Activated T-helper 9 cell treated with anti-CD3 and anti-CD28 coated beads, Interleukin-2, amount 50 U/mL, for 16 hours (primary cell): ENCODE data around the gene LTV1.
"Not testable (repeated sequence)": the region's sequence is repeated elsewhere in the genome, so short reads cannot be mapped to it uniquely, and the experiment has no call there.

Experiments used
- DNase-seq: peaks from one replicate; pipeline ENCODE4 v3.0.0-alpha.2; 2020; ENCODE audit warnings: low read depth

LTV1 gene

GRCh38 chr6:143842902-143843676, at the start of gene LTV1:
LTV1 (plus strand) TSS chr6:143843338; CDS start chr6:143843478, 140 bp downstream.
- peak; percentile 86 for DNase-seq

GRCh38 chr6:143796551-143796950, 46.6 kb upstream of the LTV1 start:
- not testable (repeated sequence) for DNase-seq

- DNase-seq = not testable (repeated sequence)
Measured at GRCh38 chr6:143798487-143798886, 44.7 kb upstream of the LTV1 start.

- DNase-seq = no peak
Measured at GRCh38 chr6:143802833-143803565, 40.1 kb upstream of the LTV1 start.

- DNase-seq = no peak
Measured at GRCh38 chr6:143803769-143804568, 39.2 kb upstream of the LTV1 start.

- DNase-seq = no peak
Measured at GRCh38 chr6:143804835-143805239, 38.3 kb upstream of the LTV1 start.

- DNase-seq = peak; percentile 71
Measured at GRCh38 chr6:143806282-143807102, 36.6 kb upstream of the LTV1 start.

GRCh38 chr6:143807103-143807772, 35.9 kb upstream of the LTV1 start:
- no peak for DNase-seq

- no peak for DNase-seq
Measured at GRCh38 chr6:143810745-143811144, 32.4 kb upstream of the LTV1 start.

- no peak for DNase-seq
Measured at GRCh38 chr6:143811501-143812157, 31.5 kb upstream of the LTV1 start.

- DNase-seq = no peak
Measured at GRCh38 chr6:143817621-143818020, 25.5 kb upstream of the LTV1 start.

GRCh38 chr6:143821359-143821758, 21.8 kb upstream of the LTV1 start:
- no peak for DNase-seq

- no peak for DNase-seq
Measured at GRCh38 chr6:143822584-143823024, 20.5 kb upstream of the LTV1 start.

GRCh38 chr6:143823548-143823947, 19.6 kb upstream of the LTV1 start:
- DNase-seq = no peak

GRCh38 chr6:143828572-143828971, 14.6 kb upstream of the LTV1 start:
- DNase-seq = no peak

GRCh38 chr6:143836150-143836549, 7.0 kb upstream of the LTV1 start:
- no peak for DNase-seq

GRCh38 chr6:143838395-143838794, 4.7 kb upstream of the LTV1 start:
- no peak for DNase-seq

- DNase-seq = no peak
Measured at GRCh38 chr6:143839196-143839595, 3.9 kb upstream of the LTV1 start.

GRCh38 chr6:143840595-143841265, 2.4 kb upstream of the LTV1 start:
- DNase-seq = no peak

GRCh38 chr6:143842461-143842901, 657 bp upstream of the LTV1 start:
- DNase-seq = no peak
